Upper lobe of left lung (tissue), 4 donors: Measurements from ENCODE around the gene TMC6.

Source experiments
- CTCF ChIP-seq, 6 experiments: fragments of 450-650 bp in 4 of 6; fragments of 200-600 bp in 2 of 6; sonication (generic) in 2 of 6; IDR thresholded peaks; one replicate each; pipeline ENCODE4 v1.5.1; 2016 to 2019; ENCODE audit warnings: antibody characterized with exemption in 6 of 6
- POLR2AphosphoS5 ChIP-seq, 2 donors: sonication (generic); formaldehyde crosslinking; IDR thresholded peaks; one replicate each; pipeline ENCODE4 v1.5.1; 2017; ENCODE audit warnings: antibody characterized with exemption in 2 of 2

- no peak for TF ChIP-seq CTCF (IDR thresholded peaks at IDR 0.05)
- TF ChIP-seq POLR2AphosphoS5 (IDR thresholded peaks at IDR 0.05) = no peak
Observed at GRCh38 chr17:78063489-78063888, 65.1 kb downstream of the TMC6 start.
